Activated CD8-positive, alpha-beta memory T cell treated with anti-CD3 and anti-CD28 coated beads, Interleukin-2, amount 50 U/mL, for 48 hours (primary cell): ENCODE results near the gene RHOJ.

Source experiments
- DNase-seq: peaks from one replicate; pipeline ENCODE4 v3.0.0-alpha.2; 2020

Gene RHOJ

GRCh38 chr14:63209160-63209559 lies 4.9 kb downstream of the RHOJ start:
- DNase-seq = no peak

GRCh38 chr14:63210812-63211211 lies 6.6 kb downstream of the RHOJ start:
- no peak for DNase-seq

GRCh38 chr14:63212209-63212608 lies 8.0 kb downstream of the RHOJ start:
- no peak for DNase-seq

- no peak for DNase-seq
Observed at GRCh38 chr14:63212776-63213500, 8.7 kb downstream of the RHOJ start.

GRCh38 chr14:63214417-63215196 lies 10.4 kb downstream of the RHOJ start:
- no peak for DNase-seq

GRCh38 chr14:63220526-63220925 lies 16.3 kb downstream of the RHOJ start:
- DNase-seq = no peak

GRCh38 chr14:63223596-63223995 lies 19.4 kb downstream of the RHOJ start:
- no peak for DNase-seq

GRCh38 chr14:63224196-63224595 lies 20.0 kb downstream of the RHOJ start:
- no peak for DNase-seq

GRCh38 chr14:63228217-63228616 lies 24.0 kb downstream of the RHOJ start:
- no peak for DNase-seq

GRCh38 chr14:63229330-63230059 lies 25.3 kb downstream of the RHOJ start:
- DNase-seq = no peak

GRCh38 chr14:63231766-63232165 lies 27.5 kb downstream of the RHOJ start:
- DNase-seq = no peak

- DNase-seq = no peak
Observed at GRCh38 chr14:63237791-63238190, 33.5 kb downstream of the RHOJ start.

- DNase-seq = no peak
Observed at GRCh38 chr14:63240221-63240620, 36.0 kb downstream of the RHOJ start.

- no peak for DNase-seq
Observed at GRCh38 chr14:63241096-63241495, 36.9 kb downstream of the RHOJ start.

- no peak for DNase-seq
Observed at GRCh38 chr14:63243646-63244045, 39.4 kb downstream of the RHOJ start.

- DNase-seq = no peak
Observed at GRCh38 chr14:63245893-63246292, 41.6 kb downstream of the RHOJ start.

- no peak for DNase-seq
Observed at GRCh38 chr14:63248211-63248610, 44.0 kb downstream of the RHOJ start.

GRCh38 chr14:63249092-63249491 lies 44.8 kb downstream of the RHOJ start:
- no peak for DNase-seq

- DNase-seq = no peak
Observed at GRCh38 chr14:63257299-63257698, 53.1 kb downstream of the RHOJ start.

GRCh38 chr14:63262446-63262845 lies 58.2 kb downstream of the RHOJ start:
- DNase-seq = no peak

GRCh38 chr14:63266106-63266505 lies 61.9 kb downstream of the RHOJ start:
- DNase-seq = no peak

- no peak for DNase-seq
Observed at GRCh38 chr14:63267171-63267570, 62.9 kb downstream of the RHOJ start.

- no peak for DNase-seq
Observed at GRCh38 chr14:63268771-63269170, 64.5 kb downstream of the RHOJ start.
